Measurements from ENCODE around the gene OR5AS1.

OR5AS1 gene

GRCh38 chr11:56013805-56014204 lies 13.6 kb upstream of the OR5AS1 start:
- no peak for TF ChIP-seq ZNF8 (CRISPR knock-in tag; IDR thresholded peaks at IDR 0.05)
- no peak for TF ChIP-seq ZNF565 (CRISPR knock-in tag; conservative IDR thresholded peaks at IDR 0.05; ENCODE audit: low read depth)
- TF ChIP-seq ZC3H10 (CRISPR knock-in tag; IDR thresholded peaks at IDR 0.05), result no peak
- TF ChIP-seq GLIS3 (CRISPR knock-in tag; IDR thresholded peaks at IDR 0.05), result no peak
- ATAC-seq, result no peak

GRCh38 chr11:56045538-56045937 lies 18.1 kb downstream of the OR5AS1 start:
- ATAC-seq, result no peak
- no peak for TF ChIP-seq CREB5 (CRISPR knock-in tag; IDR thresholded peaks at IDR 0.05; ENCODE audit: low read depth)
- TF ChIP-seq ZNF565 (CRISPR knock-in tag; conservative IDR thresholded peaks at IDR 0.05; ENCODE audit: low read depth), result no peak
- TF ChIP-seq ZFP3 (CRISPR knock-in tag; IDR thresholded peaks at IDR 0.05), result no peak
- no peak for TF ChIP-seq ESRRG (CRISPR knock-in tag; IDR thresholded peaks at IDR 0.05)
- TF ChIP-seq POU6F1 (CRISPR knock-in tag; IDR thresholded peaks at IDR 0.05; ENCODE audit: borderline replicate concordance, low read depth), result no peak
- TF ChIP-seq CSDC2 (CRISPR knock-in tag; IDR thresholded peaks at IDR 0.05), result no peak
- TF ChIP-seq BACH2 (CRISPR knock-in tag; IDR thresholded peaks at IDR 0.05; ENCODE audit: borderline replicate concordance), result no peak
- TF ChIP-seq ZC3H10 (CRISPR knock-in tag; IDR thresholded peaks at IDR 0.05), result no peak
- no peak for TF ChIP-seq ZFP30 (CRISPR knock-in tag; IDR thresholded peaks at IDR 0.05)
- no peak for TF ChIP-seq CSRNP3 (CRISPR knock-in tag; IDR thresholded peaks at IDR 0.05)
- TF ChIP-seq TCF4 (CRISPR knock-in tag; IDR thresholded peaks at IDR 0.05; ENCODE audit: borderline replicate concordance), result no peak
- TF ChIP-seq TSHZ2 (CRISPR knock-in tag; IDR thresholded peaks at IDR 0.05), result no peak
- no peak for TF ChIP-seq GLIS3 (CRISPR knock-in tag; IDR thresholded peaks at IDR 0.05)
- TF ChIP-seq TOX (CRISPR knock-in tag; IDR thresholded peaks at IDR 0.05; ENCODE audit: borderline replicate concordance), result no peak
- no peak for TF ChIP-seq SNAI2 (CRISPR knock-in tag; IDR thresholded peaks at IDR 0.05)
- no peak for TF ChIP-seq OSR1 (CRISPR knock-in tag; IDR thresholded peaks at IDR 0.05)
- TF ChIP-seq ARNTL (CRISPR knock-in tag; IDR thresholded peaks at IDR 0.05; ENCODE audit: borderline replicate concordance, low read depth), result no peak

GRCh38 chr11:56048480-56048879 lies 21.0 kb downstream of the OR5AS1 start:
- no peak for ATAC-seq

More at GRCh38 chr11:56048480-56048879, 21.0 kb downstream of the OR5AS1 start:
- TF ChIP-seq SNAI2 (CRISPR knock-in tag; IDR thresholded peaks at IDR 0.05) (no peak), TSHZ2 (CRISPR knock-in tag; IDR thresholded peaks at IDR 0.05) (no peak), POU6F1 (CRISPR knock-in tag; IDR thresholded peaks at IDR 0.05; ENCODE audit: borderline replicate concordance, low read depth) (no peak), ZNF565 (CRISPR knock-in tag; conservative IDR thresholded peaks at IDR 0.05; ENCODE audit: low read depth) (no peak), ARNTL (CRISPR knock-in tag; IDR thresholded peaks at IDR 0.05; ENCODE audit: borderline replicate concordance, low read depth) (no peak), ISL1 (CRISPR knock-in tag; IDR thresholded peaks at IDR 0.05) (no peak), CREB5 (CRISPR knock-in tag; IDR thresholded peaks at IDR 0.05; ENCODE audit: low read depth) (no peak), TOX (CRISPR knock-in tag; IDR thresholded peaks at IDR 0.05; ENCODE audit: borderline replicate concordance) (no peak), ZNF8 (CRISPR knock-in tag; IDR thresholded peaks at IDR 0.05) (no peak), PPARA (CRISPR knock-in tag; IDR thresholded peaks at IDR 0.05; ENCODE audit: borderline replicate concordance) (no peak), BACH2 (CRISPR knock-in tag; IDR thresholded peaks at IDR 0.05; ENCODE audit: borderline replicate concordance) (no peak), ZFP30 (CRISPR knock-in tag; IDR thresholded peaks at IDR 0.05) (no peak), PATZ1 (CRISPR knock-in tag; IDR thresholded peaks at IDR 0.05; ENCODE audit: borderline replicate concordance) (no peak), TCF4 (CRISPR knock-in tag; IDR thresholded peaks at IDR 0.05; ENCODE audit: borderline replicate concordance) (no peak), GLIS3 (CRISPR knock-in tag; IDR thresholded peaks at IDR 0.05) (no peak)

Data from SK-N-SH treated with all-trans-retinoic acid at 6 μM for 48 hours (cell line).